Jurkat, Clone E6-1 (cell line): ENCODE measurements around the gene LBX2.
"Not testable (repeated sequence)": the region's sequence is repeated elsewhere in the genome, so short reads cannot be mapped to it uniquely, and the experiment has no call there.

Source experiments
- DNase-seq: peaks from one replicate; pipeline ENCODE4 v3.0.0-alpha.2; 2011; ENCODE audit warnings: low read depth, low spot score
- H3K4me3 ChIP-seq: 2 replicates; pipeline ENCODE4 v1.5.1; 2011; ENCODE audit warnings: mild to moderate bottlenecking, low read length, control low read depth, moderate library complexity

Gene LBX2

GRCh38 chr2:74462054-74462785 lies 37.2 kb downstream of the LBX2 start:
- no peak overlapping the region for H3K4me3 ChIP-seq
- no peak for DNase-seq

GRCh38 chr2:74461187-74462053 lies 38.0 kb downstream of the LBX2 start:
- no peak overlapping the region for H3K4me3 ChIP-seq
- DNase-seq = no peak

GRCh38 chr2:74460187-74460586 lies 39.2 kb downstream of the LBX2 start:
- H3K4me3 ChIP-seq, DNase-seq: not testable (repeated sequence)

- peak overlapping the region; percentile 63 for H3K4me3 ChIP-seq
- DNase-seq = not testable (repeated sequence)
These were observed 39.8 kb downstream of the LBX2 start for GRCh38 chr2:74459503-74460118.

GRCh38 chr2:74458938-74459363 lies 40.5 kb downstream of the LBX2 start:
- H3K4me3 ChIP-seq = peak overlapping the region; percentile 63

GRCh38 chr2:74458132-74458937 lies 41.1 kb downstream of the LBX2 start, which contains the start of gene WBP1:
Gene WBP1, plus strand, starts transcription at chr2:74458438. Its CDS starts 165 bp downstream, at chr2:74458603.
- H3K4me3 ChIP-seq = peak within 1 kb of the TSS; percentile 84
- DNase-seq = peak; percentile 100

More at GRCh38 chr2:74458938-74459363, 40.5 kb downstream of the LBX2 start:
- no peak for DNase-seq

GRCh38 chr2:74457549-74458131 lies 41.8 kb downstream of the LBX2 start:
- H3K4me3 ChIP-seq = peak overlapping the region; percentile 84
- peak; percentile 67 for DNase-seq

GRCh38 chr2:74457129-74457548 lies 42.3 kb downstream of the LBX2 start:
- H3K4me3 ChIP-seq = peak overlapping the region; percentile 84
- no peak for DNase-seq

GRCh38 chr2:74454654-74455511 lies 44.5 kb downstream of the LBX2 start, which contains the start of gene INO80B:
Gene INO80B, plus strand, starts transcription at chr2:74455087. Its CDS starts 30 bp downstream, at chr2:74455117.
- peak; percentile 99 for DNase-seq
- peak within 1 kb of the TSS; percentile 63 for H3K4me3 ChIP-seq

GRCh38 chr2:74450570-74451190 lies 48.7 kb downstream of the LBX2 start:
- H3K4me3 ChIP-seq = no peak overlapping the region
- no peak for DNase-seq

GRCh38 chr2:74448771-74449170 lies 50.6 kb downstream of the LBX2 start:
- DNase-seq = no peak
- H3K4me3 ChIP-seq = no peak overlapping the region
